Spleen (tissue), 7 donors: ENCODE data around the gene MIER3.

Experiments
- POLR2AphosphoS5 ChIP-seq, 3 donors: sonication (generic); formaldehyde crosslinking; IDR thresholded peaks; one replicate each; pipeline ENCODE4 v1.5.1; 2017; ENCODE audit warnings: antibody characterized with exemption in 3 of 3
- TF ChIP-seq, protein P1 (sequence below), 11 experiments: fragments of 200-600 bp in 7 of 11; fragments of 450-650 bp in 4 of 11; sonication (generic) in 4 of 11; IDR thresholded peaks in 8 of 11; conservative IDR thresholded peaks in 3 of 11; 1 replicate in 7 of 11; 2 replicates in 4 of 11; pipeline versions ENCODE4 v1.4.0 to v1.8.0; 2016 to 2021; ENCODE audit warnings: antibody characterized with exemption in 11 of 11, inconsistent platforms in 4 of 11, mild to moderate bottlenecking in 1 of 11
- donor health status: DM: no; HTN: no; CAD: no; lungs with moderate emphysema.
- donor health status: DM: no; HTN: no; CAD: no.
- donor health status: DM: no; HTN: no; CAD: no.

DNA sequence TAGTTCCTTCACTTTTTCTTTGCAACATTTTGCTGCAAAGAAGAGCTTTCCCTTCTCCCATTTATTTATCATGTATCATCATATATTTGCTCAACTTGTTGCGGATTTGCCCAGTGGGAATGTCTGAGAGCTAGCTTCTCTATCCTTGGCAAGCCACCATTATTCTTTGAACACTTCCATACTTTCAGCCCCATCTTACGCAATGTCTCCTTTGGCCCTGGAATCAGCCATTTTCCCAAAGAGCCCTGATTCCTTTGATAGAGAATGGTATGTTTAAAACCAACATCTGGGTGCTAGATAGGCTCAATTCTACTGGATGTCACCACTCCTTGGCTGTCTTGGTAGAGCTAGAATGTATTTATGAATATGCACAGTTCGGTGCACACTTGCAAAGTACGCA lies 55.2 kb downstream of the MIER3 start:
- TF ChIP-seq, protein P1, sequence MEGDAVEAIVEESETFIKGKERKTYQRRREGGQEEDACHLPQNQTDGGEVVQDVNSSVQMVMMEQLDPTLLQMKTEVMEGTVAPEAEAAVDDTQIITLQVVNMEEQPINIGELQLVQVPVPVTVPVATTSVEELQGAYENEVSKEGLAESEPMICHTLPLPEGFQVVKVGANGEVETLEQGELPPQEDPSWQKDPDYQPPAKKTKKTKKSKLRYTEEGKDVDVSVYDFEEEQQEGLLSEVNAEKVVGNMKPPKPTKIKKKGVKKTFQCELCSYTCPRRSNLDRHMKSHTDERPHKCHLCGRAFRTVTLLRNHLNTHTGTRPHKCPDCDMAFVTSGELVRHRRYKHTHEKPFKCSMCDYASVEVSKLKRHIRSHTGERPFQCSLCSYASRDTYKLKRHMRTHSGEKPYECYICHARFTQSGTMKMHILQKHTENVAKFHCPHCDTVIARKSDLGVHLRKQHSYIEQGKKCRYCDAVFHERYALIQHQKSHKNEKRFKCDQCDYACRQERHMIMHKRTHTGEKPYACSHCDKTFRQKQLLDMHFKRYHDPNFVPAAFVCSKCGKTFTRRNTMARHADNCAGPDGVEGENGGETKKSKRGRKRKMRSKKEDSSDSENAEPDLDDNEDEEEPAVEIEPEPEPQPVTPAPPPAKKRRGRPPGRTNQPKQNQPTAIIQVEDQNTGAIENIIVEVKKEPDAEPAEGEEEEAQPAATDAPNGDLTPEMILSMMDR (IDR thresholded peaks at IDR 0.05 in 8 of 11, conservative IDR thresholded peaks at IDR 0.05 in 3 of 11), result no peak
- TF ChIP-seq POLR2AphosphoS5 (IDR thresholded peaks at IDR 0.05), result peak in 1 of 3 donors; percentile 12
